Liver (tissue), 9 donors: ENCODE data around the gene ARHGEF40. TPM values are rescaled to one million over a fixed set of nuclear protein-coding genes. Genes with fewer than 3 reads are reported as not detected.

Source experiments
- DNase-seq: peaks from one replicate; pipeline ENCODE4 v3.0.0-alpha.2; 2017; ENCODE audit warnings: low spot score
- H3K27ac ChIP-seq, 2 donors: one replicate each; pipeline ENCODE4 v1.7.0; 2013; ENCODE audit warnings: inconsistent platforms in 2 of 2, low read length in 2 of 2, control low read depth in 1 of 2, low read depth in 1 of 2, mild to moderate bottlenecking in 1 of 2
- H3K27me3 ChIP-seq, 4 donors: one replicate each; pipeline versions ENCODE4 v1.6.1 to v1.7.0; 2013; ENCODE audit warnings: low read length in 3 of 4, inconsistent platforms in 1 of 4, mild to moderate bottlenecking in 1 of 4, moderate library complexity in 1 of 4; ENCODE audit not compliant: control insufficient read depth in 4 of 4, insufficient read depth in 4 of 4
- H3K36me3 ChIP-seq, 4 donors: one replicate each; pipeline versions ENCODE4 v1.6.1 to v1.7.0; 2013; ENCODE audit warnings: low read length in 3 of 4, mild to moderate bottlenecking in 3 of 4, low read depth in 1 of 4, moderate library complexity in 1 of 4; ENCODE audit not compliant: control insufficient read depth in 4 of 4, insufficient read depth in 3 of 4
- H3K4me1 ChIP-seq, 4 donors: one replicate each; pipeline versions ENCODE4 v1.6.1 to v1.7.0; 2013; ENCODE audit warnings: low read length in 3 of 4, mild to moderate bottlenecking in 3 of 4, moderate library complexity in 1 of 4; ENCODE audit not compliant: control insufficient read depth in 4 of 4, insufficient read depth in 4 of 4
- H3K4me3 ChIP-seq, 3 donors: one replicate each; pipeline versions ENCODE4 v1.6.1 to v1.7.0; 2013; ENCODE audit warnings: low read length in 3 of 3, control low read depth in 1 of 3, low read depth in 1 of 3, mild to moderate bottlenecking in 1 of 3
- H3K9ac ChIP-seq, 2 donors: one replicate each; pipeline ENCODE4 v1.7.0; 2013; ENCODE audit warnings: low read length in 2 of 2, mild to moderate bottlenecking in 2 of 2, moderate library complexity in 2 of 2, control low read depth in 1 of 2, low read depth in 1 of 2
- H3K9me3 ChIP-seq, 4 donors: one replicate each; pipeline versions ENCODE4 v1.6.1 to v1.7.0; 2013; ENCODE audit warnings: low read length in 3 of 4; ENCODE audit not compliant: control insufficient read depth in 4 of 4
- ATF3 ChIP-seq: IDR thresholded peaks from 2 replicates; pipeline ENCODE4 v1.6.1; 2016; ENCODE audit warnings: antibody characterized with exemption
- EGR1 ChIP-seq, 2 donors: IDR thresholded peaks; 2 replicates each; pipeline ENCODE4 v1.6.1; 2016 to 2018; ENCODE audit warnings: antibody characterized with exemption in 2 of 2, low read depth in 2 of 2
- FOXA1 ChIP-seq: IDR thresholded peaks from 2 replicates; pipeline ENCODE4 v1.6.1; 2016; ENCODE audit warnings: antibody characterized with exemption
- FOXA2 ChIP-seq: IDR thresholded peaks from 2 replicates; pipeline ENCODE4 v1.6.1; 2016; ENCODE audit warnings: antibody characterized with exemption
- GABPA ChIP-seq, 2 donors: IDR thresholded peaks in 1 of 2; conservative IDR thresholded peaks in 1 of 2; 2 replicates each; pipeline ENCODE4 v1.6.1; 2016; ENCODE audit warnings: antibody characterized with exemption in 2 of 2, mild to moderate bottlenecking in 1 of 2, moderate library complexity in 1 of 2
- HNF4A ChIP-seq, 2 donors: conservative IDR thresholded peaks; 2 replicates each; pipeline ENCODE4 v1.6.1; 2016; ENCODE audit warnings: antibody characterized with exemption in 2 of 2, mild to moderate bottlenecking in 2 of 2
- HNF4G ChIP-seq: IDR thresholded peaks from 2 replicates; pipeline ENCODE4 v1.6.1; 2016; ENCODE audit warnings: antibody characterized with exemption
- JUND ChIP-seq, 2 donors: IDR thresholded peaks; 2 replicates each; pipeline ENCODE4 v1.6.1; 2016; ENCODE audit warnings: antibody characterized with exemption in 2 of 2
- MAX ChIP-seq: IDR thresholded peaks from 2 replicates; pipeline ENCODE4 v1.6.1; 2016; ENCODE audit warnings: antibody characterized with exemption
- NR2F2 ChIP-seq: IDR thresholded peaks from 2 replicates; pipeline ENCODE4 v1.6.1; 2016; ENCODE audit warnings: antibody characterized with exemption
- RAD21 ChIP-seq, 2 donors: IDR thresholded peaks; 2 replicates each; pipeline ENCODE4 v1.6.1; 2016; ENCODE audit warnings: antibody characterized with exemption in 2 of 2, mild to moderate bottlenecking in 2 of 2
- REST ChIP-seq: IDR thresholded peaks from 2 replicates; pipeline ENCODE4 v1.6.1; 2016; ENCODE audit warnings: antibody characterized with exemption, mild to moderate bottlenecking
- RXRA ChIP-seq, 2 donors: IDR thresholded peaks; 2 replicates each; pipeline ENCODE4 v1.6.1; 2017 to 2018; ENCODE audit warnings: antibody characterized with exemption in 2 of 2, mild to moderate bottlenecking in 1 of 2
- SP1 ChIP-seq: IDR thresholded peaks from 2 replicates; pipeline ENCODE4 v1.6.1; 2018; ENCODE audit warnings: antibody characterized with exemption, mild to moderate bottlenecking
- TAF1 ChIP-seq: conservative IDR thresholded peaks from 2 replicates; pipeline ENCODE4 v1.6.1; 2016; ENCODE audit warnings: antibody characterized with exemption, mild to moderate bottlenecking
- YY1 ChIP-seq: IDR thresholded peaks from 2 replicates; pipeline ENCODE4 v1.6.1; 2016; ENCODE audit warnings: antibody characterized with exemption, mild to moderate bottlenecking
- ZBTB33 ChIP-seq: IDR thresholded peaks from 2 replicates; pipeline ENCODE4 v1.6.1; 2016; ENCODE audit warnings: antibody characterized with exemption
- WGBS: extraction: QIAGEN DNeasy Blood & Tissue Kit; methylation state at CpG from one replicate; pipeline ENCODE4 v1.1.7; 2013; 5-methylcytosine and 5-hydroxymethylcytosine counted together
- polyA plus RNA-seq, 2 donors: library from polyadenylated mRNA; stranded (reverse) in 1 of 2; unstranded in 1 of 2; fragments of 200-250 nt in 1 of 2; fragments of >200 nt in 1 of 2; fragmentation: Nextera tagmentation in 1 of 2; extraction: Ambion mirVana in 1 of 2; gene quantifications; one replicate each; pipeline versions ENCODE4 v1.2.1 to v1.2.3, GENCODE V29; 2013 to 2015
- total RNA-seq, 2 donors: library from RNA; depleted of rRNA; stranded (reverse); fragments of >200 nt; gene quantifications; one replicate each; pipeline ENCODE4 v1.2.3, GENCODE V29; 2014
- TF ChIP-seq, protein P1 (sequence below): fragments of 150-350 bp; IDR thresholded peaks from 2 replicates; pipeline ENCODE4 v1.5.1; 2017; ENCODE audit warnings: improper control_type of control experiment, low read depth, low read length; ENCODE audit not compliant: missing input control
- donor health status: healthy.
- donor health status: healthy.
- donor health status: healthy.
- donor health status: healthy.
- donor health status: healthy.

Gene ARHGEF40
- total and polyA plus RNA-seq, 4 donors, result 9.3 to 42.5 (median 16.9) TPM

- peak; percentile 33 to 67 for TF ChIP-seq GABPA (IDR thresholded peaks at IDR 0.05 in 1 of 2, conservative IDR thresholded peaks at IDR 0.05 in 1 of 2)
- peak; percentile 53 for TF ChIP-seq ZBTB33
- peak; percentile 61 for TF ChIP-seq YY1
Observed at GRCh38 chr14:21038441-21039422, 31.4 kb upstream of the ARHGEF40 start (continued).

DNA sequence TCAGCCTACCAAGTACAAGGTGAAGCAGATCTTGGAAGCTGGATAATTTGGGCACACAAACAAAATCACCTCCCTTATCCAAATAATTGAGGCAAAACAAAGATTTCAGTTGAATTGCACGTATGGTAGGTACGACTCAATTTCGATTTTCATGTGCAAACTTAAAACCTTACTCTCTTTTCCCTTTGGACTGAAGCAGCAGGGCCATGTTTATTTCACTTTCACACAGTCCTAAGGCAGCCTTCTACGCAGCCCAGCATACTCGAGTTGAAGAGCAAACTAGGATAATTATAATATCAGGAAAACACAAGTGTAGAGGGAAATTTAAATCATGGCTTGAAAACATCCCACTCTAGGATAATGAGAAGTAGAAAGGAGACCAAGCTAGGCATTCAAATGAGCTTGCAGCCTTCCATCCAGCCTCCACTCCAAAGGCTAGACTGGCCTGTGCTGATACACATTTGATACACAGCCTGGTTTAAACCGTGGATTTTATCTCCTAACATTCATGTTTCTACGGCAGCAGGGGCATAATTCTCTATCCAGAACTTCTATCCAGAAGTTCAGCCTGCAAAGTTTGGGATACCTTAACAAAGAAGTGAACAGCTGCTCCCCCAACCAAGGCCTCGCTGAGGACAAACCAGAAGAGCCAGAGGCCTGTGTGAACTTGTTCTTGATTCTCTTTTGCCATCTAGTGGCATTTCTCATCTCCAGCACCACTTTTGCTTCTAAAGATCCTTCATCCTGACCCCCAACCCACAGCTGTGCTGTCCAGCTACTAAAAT, 30.3 kb upstream of the ARHGEF40 start:
- Histone ChIP-seq H3K27ac (peak overlapping the region; percentile 59 to 68), H3K9ac (peak overlapping the region in 1 of 2 donors; percentile 51), H3K36me3 (no peaks in the 10 kb centered on the region), H3K9me3 (no peaks in the 10 kb centered on the region), H3K27me3 (no peaks in the 10 kb centered on the region), H3K4me1 (peaks cover 15 to 67% (median 51%) of the 10 kb centered on the region in 4 donors), H3K4me3 (no peak overlapping the region)
- 25% methylated on average over 8 of the region's 8 CpGs for WGBS
- DNase-seq, result no peak
- TF ChIP-seq HNF4A (conservative IDR thresholded peaks at IDR 0.05) (peak in 1 of 2 donors; percentile 21), YY1 (no peak), RXRA (IDR thresholded peaks at IDR 0.05) (peak in 1 of 2 donors; percentile 48), FOXA1 (no peak), ZBTB33 (no peak), JUND (IDR thresholded peaks at IDR 0.05) (no peak), EGR1 (IDR thresholded peaks at IDR 0.05; ENCODE audit: low read depth in 2 of 2) (no peak), HNF4G (no peak), REST (peak; percentile 13), ATF3 (no peak), TAF1 (no peak), NR2F2 (no peak), FOXA2 (no peak), GABPA (IDR thresholded peaks at IDR 0.05 in 1 of 2, conservative IDR thresholded peaks at IDR 0.05 in 1 of 2) (no peak), RAD21 (IDR thresholded peaks at IDR 0.05) (peak; percentile 92 to 95), SP1 (no peak), MAX (no peak)
- TF ChIP-seq, protein P1, sequence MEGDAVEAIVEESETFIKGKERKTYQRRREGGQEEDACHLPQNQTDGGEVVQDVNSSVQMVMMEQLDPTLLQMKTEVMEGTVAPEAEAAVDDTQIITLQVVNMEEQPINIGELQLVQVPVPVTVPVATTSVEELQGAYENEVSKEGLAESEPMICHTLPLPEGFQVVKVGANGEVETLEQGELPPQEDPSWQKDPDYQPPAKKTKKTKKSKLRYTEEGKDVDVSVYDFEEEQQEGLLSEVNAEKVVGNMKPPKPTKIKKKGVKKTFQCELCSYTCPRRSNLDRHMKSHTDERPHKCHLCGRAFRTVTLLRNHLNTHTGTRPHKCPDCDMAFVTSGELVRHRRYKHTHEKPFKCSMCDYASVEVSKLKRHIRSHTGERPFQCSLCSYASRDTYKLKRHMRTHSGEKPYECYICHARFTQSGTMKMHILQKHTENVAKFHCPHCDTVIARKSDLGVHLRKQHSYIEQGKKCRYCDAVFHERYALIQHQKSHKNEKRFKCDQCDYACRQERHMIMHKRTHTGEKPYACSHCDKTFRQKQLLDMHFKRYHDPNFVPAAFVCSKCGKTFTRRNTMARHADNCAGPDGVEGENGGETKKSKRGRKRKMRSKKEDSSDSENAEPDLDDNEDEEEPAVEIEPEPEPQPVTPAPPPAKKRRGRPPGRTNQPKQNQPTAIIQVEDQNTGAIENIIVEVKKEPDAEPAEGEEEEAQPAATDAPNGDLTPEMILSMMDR, result peak; percentile 73
